ENCODE data around the gene HES6.
"Not testable (repeated sequence)": the region's sequence is repeated elsewhere in the genome, so short reads cannot be mapped to it uniquely, and the experiment has no call there.

HES6 gene, protein sequence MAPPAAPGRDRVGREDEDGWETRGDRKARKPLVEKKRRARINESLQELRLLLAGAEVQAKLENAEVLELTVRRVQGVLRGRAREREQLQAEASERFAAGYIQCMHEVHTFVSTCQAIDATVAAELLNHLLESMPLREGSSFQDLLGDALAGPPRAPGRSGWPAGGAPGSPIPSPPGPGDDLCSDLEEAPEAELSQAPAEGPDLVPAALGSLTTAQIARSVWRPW

DNA sequence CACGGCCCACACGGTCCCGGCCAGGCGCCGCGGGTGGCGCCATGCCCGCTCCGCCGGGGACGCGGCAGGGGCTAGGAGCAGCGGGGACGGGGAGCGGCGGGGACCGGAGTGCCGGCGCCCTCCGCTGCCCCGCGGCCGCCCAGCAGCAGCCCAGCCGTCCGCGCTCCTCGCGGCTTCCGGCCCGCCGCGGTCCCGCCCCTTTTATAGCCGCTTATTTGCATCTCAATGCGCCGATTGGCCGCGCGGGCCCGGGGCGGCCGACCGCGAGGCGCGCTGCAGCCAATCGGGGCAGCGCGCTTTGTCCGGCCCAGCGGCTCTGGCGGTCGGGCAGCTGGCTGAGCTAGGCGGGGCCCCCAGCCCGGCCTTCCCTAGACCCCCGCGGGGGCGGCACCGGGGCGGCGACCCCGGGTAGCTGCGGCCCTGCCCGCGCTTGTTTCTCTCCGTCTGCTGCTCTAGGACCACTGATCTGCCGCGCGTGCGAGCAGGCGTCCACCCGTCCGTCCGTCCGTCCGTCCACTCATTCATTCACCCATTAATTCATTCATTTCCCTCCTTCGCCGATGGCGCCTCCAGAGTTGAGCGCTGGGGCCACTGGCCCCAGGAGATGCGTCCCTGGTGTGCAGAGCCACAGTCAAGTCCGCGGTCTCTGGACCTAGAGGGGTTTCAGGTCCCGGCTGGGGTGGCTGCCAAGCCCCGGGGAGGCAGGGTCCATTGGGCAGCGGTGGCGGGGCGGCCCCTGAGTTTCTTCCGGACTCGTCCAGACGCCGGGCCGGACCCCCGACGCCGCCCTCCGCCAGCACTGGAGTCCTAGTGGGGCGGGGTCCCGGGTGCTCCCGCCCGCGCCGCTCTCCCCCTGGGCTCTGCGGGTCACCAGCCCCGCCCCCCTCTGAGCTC is at the start of gene HES6:
Gene HES6, minus strand, starts transcription at position 176 of the 894 bp plus-strand sequence. Its CDS starts 133 bp downstream, at position 43.
- DNase-seq: peak; percentile 99

DNA sequence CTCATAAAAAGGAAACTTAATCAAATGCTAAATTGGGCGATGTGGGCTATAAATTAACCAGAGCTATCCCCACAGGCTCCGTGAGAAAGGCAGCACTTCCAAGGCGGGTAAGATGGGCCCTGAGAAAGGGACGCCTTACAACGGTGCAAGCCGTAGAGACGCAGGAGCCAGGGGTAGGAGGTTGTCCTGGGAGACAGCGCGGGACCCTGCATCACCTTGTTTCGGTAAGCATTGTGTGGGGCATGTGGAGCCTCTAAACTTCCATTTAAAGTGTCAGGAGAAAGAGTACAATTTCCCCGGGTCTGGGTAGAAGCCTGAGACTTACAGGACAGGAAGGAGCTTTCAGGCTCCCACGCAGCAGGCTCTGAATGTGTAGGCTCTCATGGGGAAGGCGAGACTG is 49.7 kb upstream of the HES6 start:
- peak; percentile 82 for DNase-seq

DNA sequence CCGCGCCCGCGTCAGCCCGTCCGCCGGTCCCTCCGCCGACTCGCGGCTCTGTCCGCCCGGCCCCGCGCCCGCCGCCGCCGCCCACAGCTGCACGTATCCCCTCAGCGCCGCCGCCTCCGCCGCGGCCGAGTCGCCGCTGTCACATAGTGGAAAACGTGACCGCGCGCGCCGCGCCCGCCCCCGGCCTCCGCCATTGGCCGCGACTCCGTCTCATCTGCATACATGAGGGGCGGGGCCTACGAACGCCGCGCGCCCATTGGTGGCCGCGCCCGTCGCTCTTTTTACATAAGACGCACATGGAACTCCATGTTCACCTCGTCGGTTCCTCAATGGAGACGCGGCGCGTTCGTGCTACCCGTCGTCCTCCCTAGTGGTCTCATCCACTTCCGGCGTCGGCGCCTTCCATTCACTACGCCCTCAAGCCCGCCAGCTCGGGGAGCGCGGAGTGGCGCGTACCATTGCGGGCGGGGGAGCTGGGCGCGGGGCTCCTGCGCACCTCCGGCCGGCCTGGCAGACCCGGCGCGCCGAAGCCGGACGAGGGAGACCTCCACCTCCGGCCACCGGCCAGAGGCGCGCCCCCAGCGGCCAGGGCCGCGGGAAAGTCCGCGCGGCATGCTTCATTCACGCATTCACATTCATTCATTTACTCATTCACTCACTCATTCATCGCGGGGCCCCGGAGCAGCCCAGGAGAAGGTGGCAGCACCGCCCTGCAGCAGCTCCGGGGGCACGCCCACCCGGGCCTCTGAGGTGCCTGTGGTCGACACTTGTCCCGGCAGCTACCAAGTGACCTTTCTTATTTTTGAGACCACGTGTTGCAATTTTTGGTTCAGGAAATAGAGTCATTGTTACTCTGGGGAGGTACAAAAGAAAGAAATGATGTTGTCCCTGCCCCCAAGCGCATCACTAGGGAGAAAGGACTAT is 49.1 kb upstream of the HES6 start:
- peak; percentile 100 for DNase-seq

DNA sequence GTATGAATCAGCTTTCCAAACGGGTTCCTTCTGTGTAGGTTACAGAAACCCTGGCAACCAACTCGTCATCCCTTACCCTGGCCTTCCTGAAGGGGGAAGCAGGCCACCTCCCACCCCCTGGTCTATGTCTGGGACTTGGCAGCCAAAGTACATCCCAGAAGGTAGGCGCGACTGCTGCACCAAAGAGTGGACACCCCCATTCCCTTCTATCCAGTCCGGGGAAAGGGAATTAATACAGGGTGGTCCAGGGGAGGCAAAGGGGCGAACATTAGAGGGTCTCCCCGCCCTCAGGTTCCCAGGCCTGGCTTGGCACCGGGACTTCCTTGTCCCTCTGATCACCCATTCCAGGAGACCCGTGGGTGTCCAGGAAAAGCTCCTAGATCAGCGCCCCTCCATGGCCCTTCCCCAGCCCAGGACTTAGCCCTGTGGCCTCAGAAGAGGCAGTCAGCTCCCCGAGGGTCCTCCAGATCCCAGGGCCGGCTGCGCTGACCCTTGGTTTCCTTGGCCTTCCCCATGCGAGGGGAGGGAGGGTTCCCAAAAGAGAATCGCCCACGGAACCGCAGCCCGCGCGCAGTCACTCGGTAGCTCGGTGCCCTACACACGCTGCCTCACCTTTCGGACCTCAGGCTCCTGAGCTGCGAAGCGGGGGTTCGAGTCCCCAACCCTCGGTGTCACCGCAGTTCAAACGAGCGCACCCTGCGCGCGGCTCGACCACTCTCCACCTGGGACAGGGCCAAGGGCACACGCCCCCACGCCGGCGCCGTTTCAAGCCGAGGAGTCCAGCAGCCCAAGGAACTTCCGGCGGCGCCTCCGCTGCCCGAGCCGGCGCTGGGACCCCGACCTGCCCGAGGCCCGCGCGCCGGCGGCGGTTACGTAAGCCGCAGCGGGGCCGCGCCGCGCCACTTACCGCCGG is 48.2 kb upstream of the HES6 start, which contains the start of gene PER2:
Gene PER2, minus strand, starts transcription at position 874 of the 913 bp plus-strand sequence. CDS start 10,674 bp downstream, outside the sequence.
- peak; percentile 96 for DNase-seq

DNA sequence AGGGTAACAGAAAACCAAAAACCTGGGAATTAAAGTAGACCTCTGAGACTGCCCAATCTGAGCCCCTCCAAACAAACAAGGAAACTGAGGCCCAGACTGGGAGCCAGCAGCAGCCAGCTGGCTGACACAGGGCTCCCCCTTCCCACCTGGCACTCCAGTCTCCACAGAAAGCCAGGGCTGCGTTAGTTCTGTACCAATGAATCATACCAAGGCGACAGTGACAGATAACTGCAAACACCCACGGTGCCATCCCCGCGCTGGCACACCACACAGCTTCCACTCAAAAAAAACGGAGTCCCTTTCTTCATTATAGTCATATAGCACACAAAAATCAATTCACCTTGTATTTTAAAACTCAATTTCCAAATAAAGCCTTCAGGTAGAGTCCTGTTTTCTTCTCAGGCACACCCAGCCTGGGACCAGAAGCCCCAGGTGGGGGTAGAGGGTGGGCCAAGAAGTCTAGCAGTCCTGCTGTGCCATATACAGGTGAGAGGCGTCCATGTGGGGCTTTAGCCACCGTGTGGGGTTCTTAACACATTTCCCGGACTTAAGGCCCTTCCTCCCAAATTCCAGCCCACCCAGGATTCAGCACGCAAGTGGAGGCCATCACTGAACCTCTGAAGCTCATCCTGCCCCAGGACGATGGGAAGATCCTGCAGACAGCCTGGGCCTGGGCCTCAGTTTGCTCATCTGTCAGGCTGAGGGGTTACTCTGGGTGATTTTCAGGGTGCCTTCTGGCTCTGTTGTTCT is 47.3 kb upstream of the HES6 start:
- DNase-seq: peak; percentile 91

DNA sequence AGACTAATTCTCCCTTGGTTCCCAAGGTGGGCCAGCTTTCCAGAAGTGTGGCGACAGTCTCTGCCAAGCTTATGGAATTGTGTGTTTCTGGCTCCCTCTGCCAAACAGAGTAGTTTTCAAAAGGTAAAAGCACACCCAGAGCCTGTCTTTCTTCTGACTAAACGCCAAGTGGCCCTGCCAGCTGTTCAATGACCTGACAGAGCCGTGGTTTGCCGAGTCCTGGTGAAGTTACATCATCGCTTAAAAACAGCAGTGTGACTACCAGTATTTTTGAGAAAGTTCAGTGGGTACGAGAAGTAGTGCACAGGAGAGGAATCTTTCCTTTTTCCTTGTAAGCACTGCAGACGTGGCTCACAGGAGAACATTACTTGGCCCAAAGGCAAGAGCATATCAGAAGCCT is 46.7 kb upstream of the HES6 start:
- DNase-seq: peak; percentile 95

DNA sequence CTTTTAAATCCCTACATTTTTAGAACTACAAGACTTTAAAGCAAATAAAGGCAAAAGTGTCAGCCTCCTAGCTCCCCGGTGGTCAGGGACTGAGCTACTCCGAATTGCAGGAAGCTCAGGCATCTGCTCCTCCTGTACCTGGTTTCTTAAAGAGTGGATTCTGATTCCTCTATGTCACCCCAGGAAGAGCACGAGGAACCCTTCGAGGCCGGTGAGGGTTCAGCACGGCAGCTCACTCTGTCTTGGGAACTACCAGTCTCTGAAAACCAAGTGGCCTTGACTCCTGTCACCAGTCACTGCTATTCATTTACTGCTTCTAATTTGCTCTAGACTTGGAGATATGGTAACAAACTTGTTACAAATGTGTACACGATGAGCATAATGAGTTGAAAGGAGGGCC is 46.3 kb upstream of the HES6 start:
- peak; percentile 88 for DNase-seq

DNA sequence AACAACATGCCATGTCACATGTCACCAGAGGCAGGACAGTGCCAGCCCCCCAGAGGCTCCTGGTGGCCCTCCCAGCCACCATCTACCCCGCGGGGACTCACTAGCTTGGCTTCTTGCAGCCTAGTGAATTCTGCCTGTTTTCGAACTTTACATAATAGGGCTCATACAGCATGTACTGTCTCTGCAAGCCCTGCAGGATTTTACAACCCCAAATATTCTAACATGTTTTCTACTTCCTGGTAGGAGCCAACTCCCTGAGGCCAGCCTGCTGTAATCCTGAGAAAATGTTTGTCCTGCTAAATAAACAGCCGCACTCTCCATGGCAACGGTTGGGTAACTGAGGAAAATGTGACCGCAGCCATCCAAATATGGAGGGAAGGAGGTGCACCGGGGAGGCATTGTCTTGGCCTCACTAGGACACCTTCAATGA is 45.8 kb upstream of the HES6 start:
- peak; percentile 99 for DNase-seq

DNA sequence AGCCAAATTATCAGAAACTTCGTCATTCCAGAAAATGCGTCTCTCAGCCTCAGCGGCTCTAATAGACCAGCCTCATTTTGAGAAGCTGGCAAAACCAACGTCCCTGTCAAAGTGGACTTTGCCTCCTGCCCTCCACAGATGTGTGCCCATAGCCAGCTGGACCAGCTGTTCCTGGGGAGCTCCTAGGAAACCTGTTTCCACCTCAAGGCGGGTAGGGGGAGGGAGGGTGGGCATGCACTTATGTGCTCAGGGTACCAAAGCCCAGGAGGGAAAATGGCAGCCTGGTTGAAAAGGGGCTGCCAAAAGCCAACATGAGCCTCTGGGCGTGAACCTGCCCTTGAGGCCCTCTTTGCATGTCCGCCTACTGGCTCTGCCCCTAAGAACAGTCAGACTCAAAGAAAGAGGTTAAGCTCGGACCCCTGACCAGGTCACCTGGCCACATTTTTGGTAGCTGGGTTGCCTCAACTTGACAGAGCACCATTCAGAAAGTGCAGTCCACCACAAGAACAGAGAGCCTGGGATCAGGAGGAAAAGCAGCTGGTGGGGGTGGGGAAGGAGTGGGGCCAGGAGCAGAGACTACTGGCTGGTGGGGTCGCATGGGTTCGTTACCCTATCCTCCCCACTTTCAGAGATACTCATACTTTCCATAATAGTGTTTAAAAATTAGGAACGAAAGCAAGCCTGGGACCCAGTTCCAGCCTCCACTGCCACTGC is 45.1 kb upstream of the HES6 start:
- peak; percentile 74 for DNase-seq

DNA sequence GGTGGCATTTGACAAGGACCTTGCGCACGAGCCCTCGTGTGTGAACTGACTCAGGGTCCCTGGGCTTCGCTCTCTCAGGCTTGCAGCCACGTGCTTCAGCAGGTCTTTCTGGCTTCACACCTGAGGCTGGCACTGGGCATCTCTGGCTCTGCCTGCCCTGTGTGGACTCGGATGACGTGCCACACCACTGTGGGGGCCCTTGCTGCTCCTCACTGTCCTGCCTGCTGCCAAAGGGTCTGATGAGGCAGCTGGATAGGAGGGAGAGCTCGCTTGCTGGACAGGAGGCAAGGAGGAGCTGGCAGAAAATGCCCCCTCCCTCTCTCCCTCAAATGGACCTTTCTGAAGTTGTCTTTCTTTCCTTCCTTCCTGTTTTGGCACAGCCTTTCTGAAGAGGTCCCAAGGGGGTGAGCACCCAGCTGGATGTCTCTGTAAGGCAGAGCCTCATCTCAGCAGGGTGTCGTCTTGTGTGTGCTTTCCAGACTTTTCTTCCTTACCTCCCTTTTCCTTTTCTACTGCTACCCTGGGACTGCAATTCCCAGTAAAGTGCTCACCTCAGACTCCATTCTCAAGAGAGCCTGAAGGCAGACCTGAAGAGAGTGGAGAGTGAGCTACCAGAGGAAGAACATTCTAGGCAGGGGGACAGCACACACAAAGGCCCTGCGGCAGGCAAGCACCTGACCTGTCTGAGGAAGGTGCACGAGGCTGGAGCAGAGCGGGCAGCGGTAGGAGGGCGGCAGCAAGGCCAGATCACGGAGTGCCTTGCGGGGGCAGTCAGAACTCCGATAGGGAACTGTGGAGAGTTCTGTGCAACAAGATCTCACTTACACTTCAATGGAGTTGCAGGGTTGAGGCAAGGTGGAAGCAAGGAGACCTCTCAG is 43.3 kb upstream of the HES6 start:
- DNase-seq: no peak

DNA sequence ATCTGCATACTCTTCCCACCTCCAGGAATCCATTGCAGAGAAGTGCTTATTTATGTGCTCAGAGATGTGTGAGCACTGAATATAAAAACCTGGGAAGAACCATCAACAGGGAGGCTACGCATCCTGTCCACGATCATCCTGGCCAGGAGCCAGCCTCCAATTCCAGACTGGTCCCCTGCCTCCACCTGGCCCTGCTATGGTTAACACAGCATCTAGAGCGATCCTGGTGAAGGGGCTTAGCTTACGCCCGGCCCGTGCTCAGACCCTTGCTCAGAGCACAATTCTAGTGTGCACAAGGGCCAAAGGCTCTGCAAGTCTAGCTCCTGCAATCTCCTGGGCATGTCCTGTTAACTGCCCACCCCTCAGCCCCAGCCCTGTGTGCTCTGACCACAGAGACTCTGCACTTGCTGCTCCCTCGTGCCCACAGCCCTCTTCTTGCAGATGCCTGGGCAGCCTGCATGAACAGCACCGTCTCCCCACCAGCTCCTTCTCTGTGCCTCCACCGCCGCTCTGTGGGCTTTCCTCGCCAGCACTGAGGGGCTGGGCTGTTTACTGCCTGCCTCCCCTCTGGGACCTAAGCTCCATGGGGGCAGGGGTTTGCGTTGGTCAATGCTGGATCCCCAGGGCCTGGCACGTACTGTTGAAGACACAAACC is 42.1 kb upstream of the HES6 start:
- DNase-seq: no peak

DNA sequence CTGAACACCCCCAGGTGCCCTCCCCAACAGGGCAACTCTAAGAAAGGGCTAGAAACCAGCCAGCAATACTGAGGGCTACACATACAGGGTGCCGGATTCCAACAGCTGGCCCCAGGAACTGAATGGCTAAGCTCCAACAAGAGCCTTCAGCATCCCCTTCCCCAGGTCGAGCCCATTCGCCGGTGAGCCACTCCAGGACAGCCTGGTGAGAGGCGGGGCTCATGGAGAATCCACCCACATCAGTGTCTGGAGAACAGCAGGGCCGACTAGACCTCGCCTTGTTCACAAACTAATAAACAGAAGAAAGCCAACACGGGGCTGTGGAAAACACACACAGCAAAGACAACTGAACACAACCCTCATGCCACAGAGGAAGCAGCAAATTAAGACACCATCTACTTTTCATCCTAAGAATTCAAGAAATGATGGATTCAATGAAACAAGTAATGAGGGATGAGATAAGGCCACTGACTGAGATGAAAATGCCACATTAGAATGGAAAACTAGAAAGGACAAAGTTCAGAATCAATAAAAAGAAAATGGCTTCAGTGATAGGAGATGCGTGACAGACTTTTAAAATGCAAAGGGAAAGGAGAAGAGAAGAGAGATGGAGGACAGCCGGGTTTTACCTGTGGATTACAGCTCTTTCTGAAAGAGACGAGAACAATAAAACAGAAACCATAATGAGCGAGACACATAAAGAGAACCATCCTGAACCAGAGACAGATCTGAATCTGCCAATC is 40.4 kb upstream of the HES6 start:
- DNase-seq: no peak

DNA sequence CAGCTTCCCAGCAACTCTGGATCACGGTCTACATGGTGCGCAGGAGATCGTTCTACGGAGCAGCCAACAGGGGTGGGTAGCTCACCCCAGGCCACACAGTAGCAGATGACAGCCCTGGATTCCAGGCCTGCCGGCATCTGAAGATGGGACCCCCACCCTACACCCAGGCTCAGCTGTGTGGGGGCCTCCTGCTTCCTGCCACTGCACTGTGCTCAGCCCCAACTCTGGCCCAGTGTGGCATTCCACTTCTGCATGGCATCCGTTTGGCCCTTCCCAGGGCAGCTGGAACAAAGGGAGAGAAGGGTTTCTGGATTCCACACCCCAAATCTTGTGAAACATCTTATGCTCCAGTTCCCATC is 39.5 kb upstream of the HES6 start:
- no peak for DNase-seq

DNA sequence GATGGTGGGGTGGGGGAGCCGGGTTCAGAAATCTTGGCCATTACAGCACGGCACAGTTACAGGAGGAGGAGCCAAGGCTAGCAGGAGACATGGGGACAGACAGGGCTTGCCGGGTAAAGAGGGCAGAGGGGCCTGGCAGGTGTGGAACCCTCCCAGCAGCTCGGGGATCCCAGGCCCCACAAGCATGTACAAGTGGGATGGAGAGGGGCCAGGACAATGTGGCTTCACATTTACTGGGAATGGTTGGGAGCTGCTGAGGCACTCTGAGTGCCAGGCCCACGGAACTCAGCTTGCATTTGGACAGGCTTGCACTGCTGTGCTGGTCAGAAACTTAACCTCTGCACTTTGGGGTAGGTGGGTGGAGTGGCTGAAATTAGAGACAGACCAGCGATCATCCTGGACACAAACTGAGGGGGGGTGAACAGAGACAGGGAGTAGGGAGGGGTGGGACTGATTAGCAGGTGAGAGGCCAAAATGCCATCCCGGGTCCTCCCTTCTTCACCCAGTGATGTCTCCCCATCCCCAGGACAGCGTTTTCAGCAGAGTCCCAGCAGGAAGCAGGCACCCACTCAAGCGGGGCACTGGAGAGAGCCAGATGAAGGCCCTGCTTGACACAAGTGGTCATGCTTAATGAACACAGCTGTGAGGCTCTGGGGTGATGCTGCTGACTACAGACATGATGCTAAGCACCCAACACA is 38.9 kb upstream of the HES6 start:
- DNase-seq: peak; percentile 95

DNA sequence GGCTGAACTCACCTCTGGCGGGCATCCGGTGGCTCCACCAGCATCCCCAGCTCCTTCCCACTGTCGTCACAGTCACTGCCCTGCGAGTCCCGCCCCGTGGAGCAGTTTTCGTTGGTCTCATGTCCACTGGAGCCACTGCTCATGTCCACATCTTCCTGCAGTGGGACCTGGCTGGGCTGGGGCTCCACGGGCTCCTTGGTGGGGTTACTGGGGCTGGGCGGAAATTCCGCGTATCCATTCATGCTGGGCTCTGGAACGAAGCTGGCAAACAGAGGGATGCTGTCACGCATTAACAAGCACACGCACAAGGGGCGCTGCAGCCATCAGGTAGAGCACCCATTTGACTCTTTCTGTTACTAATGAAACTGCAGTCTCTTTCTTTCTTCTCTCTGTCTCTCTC is 37.9 kb upstream of the HES6 start:
- peak; percentile 64 for DNase-seq

DNA sequence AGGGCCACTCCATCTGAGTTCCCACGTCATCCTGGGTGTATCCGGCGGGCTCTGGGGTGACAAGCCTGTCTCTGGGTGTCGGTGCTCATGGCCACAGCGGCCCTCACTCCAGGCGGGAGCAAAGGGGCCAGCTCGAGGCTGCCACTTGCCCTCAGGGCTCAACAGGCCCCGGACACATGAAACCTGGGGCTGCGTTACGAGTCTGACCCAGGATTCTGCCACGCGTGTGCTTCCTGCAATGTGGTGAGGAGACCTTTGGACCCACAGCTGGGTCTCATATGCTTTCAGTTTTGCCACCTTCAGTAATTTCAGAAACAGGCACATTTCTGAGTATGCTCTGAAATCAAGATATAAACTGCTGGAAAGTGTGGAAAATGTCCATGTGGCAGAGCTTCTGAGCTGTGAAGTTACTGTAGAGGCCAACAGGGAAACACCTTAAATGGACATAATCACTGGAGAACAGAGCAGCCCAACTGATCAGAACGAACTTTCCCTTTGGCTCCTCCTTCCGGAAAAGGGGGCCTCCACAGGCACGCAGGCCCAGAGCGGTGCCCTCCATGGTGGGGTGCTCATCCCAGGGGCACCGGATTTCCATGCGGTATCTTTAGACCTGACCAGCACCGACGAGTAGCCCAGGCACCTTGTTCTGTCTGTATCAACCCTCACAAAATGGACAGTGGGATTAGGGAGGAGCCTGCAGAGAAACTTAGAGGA is 34.5 kb upstream of the HES6 start:
- peak; percentile 27 for DNase-seq

DNA sequence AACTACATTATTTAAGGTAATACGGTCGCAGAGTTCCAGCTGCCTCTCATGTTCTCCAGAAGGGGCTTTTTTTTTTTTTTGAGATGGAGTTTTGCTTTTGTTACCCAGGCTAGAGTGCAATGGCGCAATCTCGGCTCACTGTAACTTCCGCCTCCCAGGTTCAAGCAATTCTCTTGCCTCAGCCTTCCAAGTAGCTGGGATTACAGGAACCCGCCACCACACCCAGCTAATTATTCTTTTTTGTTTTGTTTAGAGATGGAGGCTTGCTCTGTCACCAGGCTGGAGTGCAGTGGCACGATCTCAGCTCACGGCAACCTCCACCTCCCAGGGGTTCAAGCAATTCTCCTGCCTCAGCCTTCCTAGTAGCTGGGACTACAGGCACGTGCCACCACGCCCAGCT is 33.6 kb upstream of the HES6 start:
- DNase-seq: not testable (repeated sequence)

Measured in DMS53 (cell line).